Measurements from ENCODE around the gene WDR91. TPM values are rescaled to one million over a fixed set of nuclear protein-coding genes. Genes with fewer than 3 reads are reported as not detected.

Gene WDR91
- total RNA-seq, 1 donor from 2014 or later, result 5.4 TPM

DNA sequence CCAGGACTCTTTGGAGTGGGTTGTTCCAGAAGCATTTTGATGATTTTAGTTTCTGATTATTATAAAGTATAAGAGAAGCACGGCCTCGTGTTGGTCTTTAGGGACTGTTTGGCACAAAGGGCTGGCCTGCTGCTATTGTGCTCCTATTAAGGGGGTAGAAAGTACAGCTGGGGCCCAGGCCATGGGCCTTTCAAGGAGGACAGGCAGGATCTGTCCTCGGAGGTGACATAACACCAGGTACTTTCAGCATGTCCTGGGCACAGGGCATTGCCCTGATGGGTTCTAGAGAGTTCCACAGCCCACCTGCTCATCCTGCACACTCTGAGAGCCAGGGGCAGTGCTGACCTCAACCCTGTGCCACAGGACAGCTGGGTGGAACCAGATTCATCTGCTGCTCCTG is 47.3 kb upstream of the WDR91 start:
- TF ChIP-seq EZH2phosphoT487 (IDR thresholded peaks at IDR 0.05) (no peak), EZH2 (IDR thresholded peaks at IDR 0.05) (no peak)
- TF ChIP-seq, protein P1, sequence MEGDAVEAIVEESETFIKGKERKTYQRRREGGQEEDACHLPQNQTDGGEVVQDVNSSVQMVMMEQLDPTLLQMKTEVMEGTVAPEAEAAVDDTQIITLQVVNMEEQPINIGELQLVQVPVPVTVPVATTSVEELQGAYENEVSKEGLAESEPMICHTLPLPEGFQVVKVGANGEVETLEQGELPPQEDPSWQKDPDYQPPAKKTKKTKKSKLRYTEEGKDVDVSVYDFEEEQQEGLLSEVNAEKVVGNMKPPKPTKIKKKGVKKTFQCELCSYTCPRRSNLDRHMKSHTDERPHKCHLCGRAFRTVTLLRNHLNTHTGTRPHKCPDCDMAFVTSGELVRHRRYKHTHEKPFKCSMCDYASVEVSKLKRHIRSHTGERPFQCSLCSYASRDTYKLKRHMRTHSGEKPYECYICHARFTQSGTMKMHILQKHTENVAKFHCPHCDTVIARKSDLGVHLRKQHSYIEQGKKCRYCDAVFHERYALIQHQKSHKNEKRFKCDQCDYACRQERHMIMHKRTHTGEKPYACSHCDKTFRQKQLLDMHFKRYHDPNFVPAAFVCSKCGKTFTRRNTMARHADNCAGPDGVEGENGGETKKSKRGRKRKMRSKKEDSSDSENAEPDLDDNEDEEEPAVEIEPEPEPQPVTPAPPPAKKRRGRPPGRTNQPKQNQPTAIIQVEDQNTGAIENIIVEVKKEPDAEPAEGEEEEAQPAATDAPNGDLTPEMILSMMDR (IDR thresholded peaks at IDR 0.05), result no peak
- Mint-ChIP-seq H3K27me3 (ENCODE audit: insufficient read depth, low read depth) (peaks cover 3% of the 10 kb centered on the region), H3K36me3 (no peaks in the 10 kb centered on the region), H3K27ac (no peak overlapping the region), H3K4me1 (peaks cover 15% of the 10 kb centered on the region), H3K4me3 (no peak overlapping the region), H3K9me3 (peaks cover 2% of the 10 kb centered on the region)
- H3K79me2 ChIP-seq (ENCODE audit: low read depth), result no peaks in the 10 kb centered on the region
- DNase-seq (ENCODE audit: low spot score), result no peak
- no peaks in the 10 kb centered on the region for H3K4me1 ChIP-seq
- no peak overlapping the region for H3K27ac ChIP-seq
- H3K9ac ChIP-seq, result no peak overlapping the region
- H2AFZ ChIP-seq (replicated peaks), result no peak overlapping the region
- H3K4me3 ChIP-seq, result no peak overlapping the region
- no peaks in the 10 kb centered on the region for H3K9me3 ChIP-seq (ENCODE audit: low read depth)
- no peaks in the 10 kb centered on the region for H3K36me3 ChIP-seq
- no peaks in the 10 kb centered on the region for H4K20me1 ChIP-seq (ENCODE audit: low read depth)
- no peaks in the 10 kb centered on the region for H3K27me3 ChIP-seq
- H3K4me2 ChIP-seq, result no peak overlapping the region
- no peaks in the 10 kb centered on the region for H3F3A ChIP-seq (ENCODE audit: low read depth)

DNA sequence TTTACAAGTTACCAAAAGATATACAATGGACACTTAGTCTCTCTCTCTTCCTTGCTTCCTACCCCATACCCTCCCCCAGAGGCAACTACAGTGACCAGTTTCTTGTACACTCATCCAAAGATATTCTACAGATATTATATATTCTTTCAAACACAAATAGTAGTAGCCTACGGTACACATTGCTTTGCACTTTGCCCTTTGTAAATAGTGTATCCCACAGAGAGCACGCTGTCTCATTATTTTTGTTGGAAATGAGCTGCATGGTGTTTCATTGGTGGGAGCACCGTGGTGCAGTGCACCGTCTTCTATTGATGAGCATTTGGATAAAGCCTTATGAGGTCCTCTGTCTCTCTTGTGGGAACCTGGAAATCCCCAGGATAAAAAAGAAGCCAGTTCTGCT is 46.5 kb upstream of the WDR91 start:
- Mint-ChIP-seq H3K4me1 (peaks cover 15% of the 10 kb centered on the region), H3K4me3 (no peak overlapping the region), H3K9me3 (peaks cover 1% of the 10 kb centered on the region), H3K36me3 (no peaks in the 10 kb centered on the region), H3K27me3 (ENCODE audit: insufficient read depth, low read depth) (peaks cover 6% of the 10 kb centered on the region), H3K27ac (no peak overlapping the region)
- DNase-seq (ENCODE audit: low spot score), result no peak
- H3K9ac ChIP-seq, result no peak overlapping the region
- H3K27ac ChIP-seq, result no peak overlapping the region
- no peaks in the 10 kb centered on the region for H3F3A ChIP-seq (ENCODE audit: low read depth)
- no peak overlapping the region for H3K4me2 ChIP-seq
- no peaks in the 10 kb centered on the region for H3K27me3 ChIP-seq
- no peaks in the 10 kb centered on the region for H3K36me3 ChIP-seq
- TF ChIP-seq, protein P1 (IDR thresholded peaks at IDR 0.05), result no peak
- TF ChIP-seq EZH2 (IDR thresholded peaks at IDR 0.05) (no peak), EZH2phosphoT487 (IDR thresholded peaks at IDR 0.05) (no peak)
- H4K20me1 ChIP-seq (ENCODE audit: low read depth), result no peaks in the 10 kb centered on the region
- no peak overlapping the region for H3K4me3 ChIP-seq
- H3K4me1 ChIP-seq, result no peaks in the 10 kb centered on the region
- H3K79me2 ChIP-seq (ENCODE audit: low read depth), result no peaks in the 10 kb centered on the region
- H2AFZ ChIP-seq (replicated peaks), result no peak overlapping the region
- H3K9me3 ChIP-seq (ENCODE audit: low read depth), result no peaks in the 10 kb centered on the region

DNA sequence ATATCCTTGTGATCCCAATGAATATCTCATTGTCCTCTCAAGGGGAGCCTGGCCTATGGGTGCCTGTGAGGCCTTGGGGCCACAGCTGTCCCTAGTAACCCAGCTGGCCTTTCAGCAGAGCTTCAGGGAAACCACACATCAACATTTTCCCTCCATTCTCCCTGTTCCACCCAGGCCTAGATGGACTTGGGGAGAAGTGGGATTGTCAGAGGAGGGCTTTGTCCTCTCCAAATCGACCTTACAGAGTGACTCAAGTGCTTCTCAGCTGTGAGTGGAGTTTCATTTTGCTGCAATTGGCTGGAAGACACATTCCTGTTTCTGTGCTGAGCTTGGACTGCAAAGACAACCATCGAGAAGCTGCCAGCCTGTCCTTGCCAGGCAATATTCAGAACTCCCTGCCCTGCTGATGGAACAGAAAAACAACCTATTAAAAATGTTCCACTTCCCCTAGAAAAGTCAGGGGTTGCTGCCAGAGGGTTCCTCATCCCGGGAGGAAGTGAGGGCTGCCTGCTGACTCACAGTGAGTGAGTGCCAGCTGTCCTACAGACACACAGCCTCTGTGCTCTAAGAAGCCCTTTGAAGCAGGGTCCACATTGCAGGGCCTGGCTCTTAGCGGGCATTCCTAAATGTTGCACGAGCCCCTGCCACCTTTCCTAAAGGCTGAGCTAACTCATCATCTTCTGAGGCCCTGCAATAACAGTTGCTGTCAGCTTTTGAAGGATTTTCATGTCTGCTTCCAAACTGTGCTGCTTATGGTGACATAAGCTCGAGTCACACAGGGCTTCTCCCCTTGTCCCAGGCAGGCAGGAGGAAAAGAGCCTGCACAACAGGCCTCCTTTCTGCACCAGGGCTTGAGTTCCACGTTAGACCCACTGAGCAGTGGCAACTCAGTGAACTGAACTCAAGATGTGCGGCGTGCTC is 42.8 kb upstream of the WDR91 start:
- no peaks in the 10 kb centered on the region for H3K9me3 ChIP-seq (ENCODE audit: low read depth)
- Mint-ChIP-seq H3K27ac (no peak overlapping the region), H3K36me3 (no peaks in the 10 kb centered on the region), H3K9me3 (no peaks in the 10 kb centered on the region), H3K4me3 (no peak overlapping the region), H3K4me1 (peaks cover 2% of the 10 kb centered on the region), H3K27me3 (ENCODE audit: insufficient read depth, low read depth) (peaks cover 3% of the 10 kb centered on the region)
- no peak overlapping the region for H3K4me2 ChIP-seq
- H3K4me3 ChIP-seq, result no peak overlapping the region
- H4K20me1 ChIP-seq (ENCODE audit: low read depth), result no peaks in the 10 kb centered on the region
- H3K27me3 ChIP-seq, result no peaks in the 10 kb centered on the region
- no peak for TF ChIP-seq EZH2phosphoT487 (IDR thresholded peaks at IDR 0.05)
- TF ChIP-seq EZH2 (IDR thresholded peaks at IDR 0.05), result no peak
- TF ChIP-seq, protein P1 (IDR thresholded peaks at IDR 0.05), result no peak
- no peaks in the 10 kb centered on the region for H3K36me3 ChIP-seq
- H3K4me1 ChIP-seq, result no peaks in the 10 kb centered on the region
- no peaks in the 10 kb centered on the region for H3K79me2 ChIP-seq (ENCODE audit: low read depth)
- no peak overlapping the region for H3K27ac ChIP-seq
- H3K9ac ChIP-seq, result no peak overlapping the region
- DNase-seq (ENCODE audit: low spot score), result no peak
- H2AFZ ChIP-seq (replicated peaks), result no peak overlapping the region
- no peaks in the 10 kb centered on the region for H3F3A ChIP-seq (ENCODE audit: low read depth)
